GM21526 (cell line): ENCODE measurements around the gene MORC2.

ENCODE experiments used
- ATAC-seq: cut with Tn5 transposase; IDR thresholded peaks from one replicate; pipeline ENCODE4 v1.9.1; 2021; ENCODE audit warnings: moderate library complexity; ENCODE audit not compliant: unreplicated experiment, low FRiP score

Gene MORC2

DNA sequence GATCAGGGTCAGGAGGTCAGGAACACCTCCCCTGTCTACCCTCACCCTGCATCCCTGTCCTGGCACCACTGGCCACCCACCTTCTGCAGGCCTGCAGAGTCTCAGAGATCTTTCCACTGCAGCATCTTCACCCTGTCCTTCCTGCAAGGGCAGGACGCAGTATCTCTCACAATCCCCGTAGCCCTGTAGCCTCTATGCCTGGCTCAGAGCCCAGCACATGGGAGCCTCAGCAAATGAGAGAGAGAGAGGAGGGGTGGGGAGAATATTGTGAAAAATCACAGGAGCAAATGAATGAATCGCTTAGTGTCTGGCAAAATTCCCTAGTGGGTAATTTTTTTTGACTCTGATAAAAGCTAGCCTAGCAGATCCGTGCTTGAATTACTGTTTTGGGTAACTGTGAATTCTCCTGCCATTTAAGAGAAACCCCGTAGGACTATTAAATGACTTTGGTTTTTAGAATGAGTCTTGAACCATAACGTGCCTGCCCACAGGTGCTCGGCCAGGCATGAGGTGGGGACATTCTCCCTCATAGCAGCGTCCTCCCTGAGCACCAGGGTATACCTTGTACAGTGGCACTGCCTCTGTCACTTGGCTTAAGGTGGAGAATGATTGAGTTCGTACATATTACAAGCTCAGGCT lies 91.5 kb downstream of the MORC2 start:
- no peak for ATAC-seq

DNA sequence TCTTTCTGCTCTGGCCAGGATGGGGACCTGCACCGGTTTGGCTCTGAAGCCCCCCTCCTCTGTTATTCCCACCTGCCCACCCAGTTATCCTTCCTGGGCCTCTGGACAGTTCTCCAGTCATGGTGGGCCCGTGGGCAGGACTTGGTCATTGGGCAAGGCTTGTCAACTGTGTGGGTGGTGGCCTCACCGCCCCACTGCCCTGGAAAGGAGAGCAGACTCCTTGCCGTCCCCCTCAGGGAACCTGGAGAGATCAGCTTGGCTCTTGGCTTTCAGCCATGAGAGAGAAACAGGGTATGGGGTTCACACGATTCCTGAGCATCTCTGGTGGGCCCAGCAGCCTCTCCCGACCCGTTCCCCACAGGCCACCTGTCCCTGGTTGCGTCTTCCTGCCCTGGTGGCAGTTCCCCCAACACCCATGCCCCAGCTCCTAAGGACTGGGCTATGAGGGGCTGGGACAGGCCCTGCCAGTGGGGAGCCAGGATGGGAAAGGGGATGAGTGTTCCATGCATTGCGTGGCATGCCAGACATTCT lies 92.3 kb downstream of the MORC2 start:
- ATAC-seq = no peak

DNA sequence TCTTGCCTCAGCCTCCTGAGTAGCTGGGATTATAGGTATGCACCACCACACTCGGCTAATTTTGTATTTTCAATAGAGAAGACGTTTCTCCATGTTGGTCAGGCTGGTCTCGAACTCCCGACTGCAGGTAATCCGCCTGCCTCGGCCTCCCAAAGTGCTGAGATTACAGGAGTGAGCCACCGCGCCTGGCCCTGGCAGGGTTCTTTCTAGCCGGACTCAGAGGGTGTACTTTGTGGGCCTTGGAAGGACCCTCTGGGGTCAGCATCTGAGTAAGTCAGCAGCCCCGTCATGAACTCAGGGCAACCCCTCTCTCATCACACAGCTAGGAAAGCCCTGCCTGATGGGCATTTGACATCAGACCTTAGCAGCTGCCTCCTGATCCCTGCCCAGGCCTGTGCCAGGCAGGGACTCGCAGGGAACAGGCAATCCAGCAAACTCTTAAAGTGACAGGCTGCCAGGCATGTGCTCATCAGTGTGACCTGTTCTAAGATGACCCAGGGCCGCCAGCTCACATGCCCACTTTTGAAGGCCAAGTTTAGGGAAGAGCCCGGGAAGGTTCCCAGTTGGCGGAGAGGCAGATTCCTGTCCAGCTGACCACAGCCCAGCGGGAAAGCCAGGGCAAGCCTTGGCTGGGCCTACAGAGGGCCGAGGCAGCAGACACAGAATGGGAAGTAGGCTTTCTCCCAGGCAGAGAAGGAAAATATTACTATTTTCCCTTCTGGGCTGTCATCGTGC lies 92.9 kb downstream of the MORC2 start:
- ATAC-seq = no peak
